HK-2 (cell line): ENCODE results near the gene TMEM37.

Source experiments
- DNase-seq: peaks from one replicate; pipeline ENCODE4 v3.0.0-alpha.2; 2018; ENCODE audit not compliant: unreplicated experiment

Gene TMEM37

GRCh38 chr2:119478188-119478977 is 46.7 kb downstream of the TMEM37 start:
- DNase-seq, result no peak

DNA sequence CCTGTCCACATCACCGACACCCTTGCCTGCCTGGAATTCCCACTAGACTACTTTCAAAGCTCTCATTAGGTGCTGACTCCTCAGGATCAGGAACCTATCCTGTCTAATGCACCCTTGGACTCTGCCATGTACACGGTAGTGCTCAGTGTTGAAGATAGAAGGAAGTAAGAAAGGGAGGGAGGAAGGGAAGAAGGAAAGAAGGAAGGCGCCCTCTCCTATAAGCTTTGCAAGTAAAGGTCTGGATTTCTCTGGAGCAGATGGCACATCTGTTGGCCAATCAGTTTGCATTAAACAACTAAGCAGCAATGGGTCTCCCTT is 47.3 kb downstream of the TMEM37 start:
- DNase-seq, result no peak

GRCh38 chr2:119480184-119480583 is 48.5 kb downstream of the TMEM37 start:
- no peak for DNase-seq

DNA sequence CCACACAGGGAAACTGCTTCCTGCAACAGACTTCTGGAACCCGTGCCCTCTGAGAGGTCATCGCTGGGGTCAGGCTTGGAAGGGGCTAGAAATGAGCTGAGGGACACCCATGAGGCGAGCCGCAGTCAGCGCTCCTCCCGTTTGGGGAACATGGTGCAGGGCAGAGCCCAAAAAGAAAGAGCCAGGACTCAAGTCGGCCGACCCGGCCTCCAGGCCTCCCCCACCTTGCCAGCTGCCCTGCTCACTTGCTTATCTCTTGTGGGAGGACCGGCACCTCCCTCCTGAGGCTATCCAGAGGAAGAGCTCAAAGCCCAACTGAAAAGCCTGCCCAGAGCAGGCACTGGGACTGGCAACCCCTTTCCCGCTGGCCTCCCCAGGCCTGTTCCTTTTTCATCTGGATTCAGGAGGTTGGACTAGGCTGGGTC is 49.1 kb downstream of the TMEM37 start:
- no peak for DNase-seq

DNA sequence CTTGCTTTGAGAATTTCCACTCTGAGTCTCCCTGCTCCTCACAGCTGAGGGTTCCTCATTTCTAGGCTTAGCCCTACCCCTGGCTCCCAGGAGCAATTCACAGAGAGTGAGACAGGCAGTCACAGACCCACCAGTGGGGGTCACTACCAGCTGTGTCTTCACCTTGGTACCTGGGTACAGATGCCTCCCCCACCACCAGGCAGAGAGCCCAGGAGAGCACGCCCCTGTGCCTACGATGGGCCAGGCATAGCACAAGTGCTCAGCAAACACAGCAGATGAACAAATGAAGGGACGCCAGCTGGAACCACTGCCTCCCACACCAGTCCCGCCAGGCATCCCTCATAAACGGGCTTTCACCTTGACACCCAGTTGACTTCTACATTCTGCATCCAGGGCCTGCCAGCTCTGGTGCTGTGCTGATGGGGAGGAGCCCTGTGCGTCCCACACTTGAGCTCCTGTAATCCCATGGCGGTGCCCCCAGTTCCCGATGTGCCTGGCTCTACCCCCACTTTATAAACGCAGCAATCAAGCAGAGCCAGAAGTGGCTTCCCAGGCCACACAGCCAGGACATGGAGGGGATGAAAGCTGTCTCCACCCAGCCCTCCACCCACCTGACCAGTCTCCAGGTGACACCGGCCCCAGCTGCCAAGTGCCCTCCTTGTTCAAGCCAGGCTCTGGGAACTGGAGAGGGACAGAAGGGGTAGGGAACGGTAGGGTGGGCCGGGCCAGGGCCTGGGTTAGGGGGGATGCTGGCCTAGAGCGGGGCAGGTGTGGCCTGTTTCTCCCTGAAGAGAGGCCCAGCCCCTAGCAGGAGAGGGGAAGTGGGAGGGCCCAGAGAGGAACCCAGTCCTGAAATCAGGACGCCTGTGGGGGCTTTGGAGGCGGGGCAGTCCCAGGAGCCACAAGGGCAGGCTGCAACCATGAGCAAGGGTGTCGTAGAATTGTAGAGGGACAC is 50.1 kb downstream of the TMEM37 start:
- DNase-seq, result no peak

- DNase-seq, result no peak
These were observed 51.1 kb downstream of the TMEM37 start for GRCh38 chr2:119482481-119483394.

DNA sequence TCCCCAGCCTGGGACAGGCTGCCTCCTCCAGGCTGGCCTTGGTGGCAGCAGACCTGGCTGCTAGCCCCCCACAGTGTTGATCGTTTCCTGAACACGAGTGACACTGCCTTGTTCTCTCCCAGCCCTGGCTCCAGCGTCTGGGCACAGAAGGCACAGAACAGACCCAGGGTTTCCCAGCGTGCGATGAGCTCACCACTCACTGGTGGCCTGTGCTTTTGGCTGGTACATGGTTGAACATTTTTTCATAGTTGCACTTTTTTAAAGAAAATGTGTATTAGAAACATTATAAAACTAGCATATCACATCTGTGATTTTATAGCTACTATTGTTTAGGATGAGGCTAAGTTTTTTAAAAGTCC is 51.7 kb downstream of the TMEM37 start:
- no peak for DNase-seq

DNA sequence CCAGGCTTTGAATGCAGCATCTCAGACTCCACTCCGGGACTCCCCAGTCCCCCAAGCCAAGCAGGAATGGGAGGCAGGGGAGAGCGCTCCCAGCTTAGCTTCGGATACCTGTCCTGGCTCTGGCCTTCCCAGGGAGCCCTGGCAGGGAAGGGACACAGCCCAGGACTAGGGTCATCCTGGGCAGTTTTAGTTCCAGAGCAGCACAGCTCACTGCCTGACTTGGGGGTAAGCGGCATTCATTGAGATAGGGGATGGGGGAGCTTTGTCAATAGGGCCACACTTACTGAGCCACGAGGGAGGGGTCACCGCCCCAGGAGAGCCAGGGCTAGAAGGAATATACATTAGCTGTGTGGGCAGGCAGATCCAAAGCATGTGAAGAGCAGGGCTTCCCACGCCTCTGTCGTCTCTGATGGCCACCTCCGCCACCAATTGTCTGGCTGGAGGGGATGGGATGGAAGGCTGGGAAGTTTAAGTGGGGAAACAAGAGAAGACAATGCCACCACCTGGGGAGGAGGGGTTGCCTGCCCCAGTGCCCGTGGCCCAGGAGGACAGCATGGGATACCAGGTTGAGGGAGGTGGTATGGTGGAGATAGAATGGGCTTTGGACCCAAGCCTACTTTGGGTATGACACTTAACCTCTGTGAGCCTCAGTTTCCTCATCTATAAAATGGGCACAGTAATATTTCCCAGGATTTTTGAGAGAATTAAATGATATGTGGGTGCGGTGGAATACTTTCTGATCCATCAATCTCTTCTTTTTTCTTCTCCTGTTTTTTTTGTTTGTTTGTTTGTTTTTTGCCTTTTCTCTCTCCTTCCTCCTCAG is 52.5 kb downstream of the TMEM37 start:
- DNase-seq, result no peak

DNA sequence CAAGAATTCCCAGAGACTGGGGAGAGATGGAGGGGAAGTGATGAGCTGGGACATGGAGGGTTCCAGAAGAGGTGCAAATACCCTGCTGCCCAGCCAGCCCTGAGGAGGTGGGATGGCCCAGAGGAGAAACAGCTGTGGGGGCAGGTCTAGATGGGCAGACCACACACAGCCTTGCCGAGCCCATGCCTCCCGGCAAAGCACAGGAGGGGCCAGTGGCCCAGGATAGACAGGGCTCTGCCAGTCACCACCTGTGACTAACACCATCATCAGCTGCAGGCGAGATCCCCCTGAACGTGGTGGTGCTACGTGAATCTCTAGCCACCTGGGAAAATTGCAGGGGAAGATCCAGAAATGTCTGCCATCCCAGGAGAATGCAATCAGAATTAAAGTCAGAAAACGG is 53.2 kb downstream of the TMEM37 start:
- DNase-seq, result peak; percentile 39

GRCh38 chr2:119485336-119486110 is 53.9 kb downstream of the TMEM37 start:
- DNase-seq, result no peak

DNA sequence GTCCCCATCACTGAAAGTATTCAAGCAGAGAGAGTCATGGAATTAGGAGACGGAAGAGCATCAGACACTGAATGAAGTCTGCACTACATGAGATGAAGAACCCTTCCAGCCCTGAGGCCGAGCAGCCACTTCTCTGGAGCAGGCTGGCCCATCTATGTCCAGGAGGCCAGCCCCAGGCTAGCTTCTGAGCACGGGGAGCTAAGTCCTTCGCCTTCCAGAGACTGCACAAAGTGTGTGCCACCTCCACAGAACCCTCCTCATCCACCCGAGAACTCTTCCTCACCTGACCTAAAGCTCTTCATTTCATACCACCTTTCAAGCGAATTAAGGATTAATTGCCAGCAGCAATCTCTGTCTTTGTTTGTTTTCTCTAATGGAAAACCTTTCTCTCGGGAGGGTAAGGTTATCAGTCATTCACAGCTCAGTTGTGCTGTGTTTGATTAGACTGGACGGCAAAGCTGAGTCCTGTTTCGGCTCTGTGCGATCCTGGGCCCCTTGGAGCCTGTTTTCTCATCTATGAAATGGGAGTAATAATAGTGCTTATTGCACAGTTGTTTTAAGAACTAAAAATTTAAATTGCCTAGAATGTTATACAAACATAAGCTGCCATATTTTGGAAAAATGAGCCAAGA is 54.7 kb downstream of the TMEM37 start:
- DNase-seq, result no peak

GRCh38 chr2:119486886-119487285 is 55.2 kb downstream of the TMEM37 start:
- DNase-seq, result peak; percentile 48

DNA sequence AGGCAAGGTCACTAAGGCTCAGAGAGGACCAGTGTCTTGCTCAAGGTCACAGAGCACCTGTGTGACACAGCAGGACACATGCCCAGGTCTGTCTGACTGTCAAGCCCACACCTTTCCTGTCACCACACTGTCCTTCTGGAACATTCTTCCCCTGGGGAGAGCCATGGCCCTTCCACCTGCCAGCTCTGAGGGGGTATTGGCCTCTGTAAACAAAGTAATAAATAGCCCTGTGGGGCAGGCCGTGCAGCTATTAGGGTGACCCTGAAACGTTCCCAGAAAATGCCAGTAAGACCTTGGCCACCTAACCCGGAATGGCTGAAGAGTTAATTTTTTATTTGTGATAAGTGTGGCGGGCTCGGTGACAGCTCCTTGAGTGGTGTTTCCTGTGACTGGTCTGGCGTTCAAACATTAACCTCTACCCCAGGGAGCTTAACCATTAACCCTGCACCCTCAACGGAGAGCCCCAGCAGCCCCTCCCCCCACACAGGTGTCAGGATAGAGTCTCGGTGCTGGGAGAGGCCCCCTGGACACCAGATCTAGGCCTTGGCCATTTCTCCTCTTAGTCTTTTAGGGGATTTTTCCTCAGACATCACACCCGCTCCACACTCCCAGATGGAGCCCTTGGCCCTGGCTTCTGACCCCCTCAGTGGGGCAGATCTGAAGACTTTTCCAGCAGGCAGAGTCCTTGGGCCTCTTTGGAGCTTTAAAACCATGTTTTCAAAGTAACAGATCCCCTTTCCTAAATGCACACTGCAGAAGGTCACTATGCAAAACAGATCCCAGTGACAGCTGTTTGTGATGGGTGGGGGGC is 56.0 kb downstream of the TMEM37 start:
- peak; percentile 86 for DNase-seq
